ENCODE measurements around the gene CCDC40. TPM values are rescaled to one million over a fixed set of nuclear protein-coding genes. Genes with fewer than 3 reads are reported as not detected.

CCDC40 gene
- total RNA-seq, 1 donor: 8.3 TPM

DNA sequence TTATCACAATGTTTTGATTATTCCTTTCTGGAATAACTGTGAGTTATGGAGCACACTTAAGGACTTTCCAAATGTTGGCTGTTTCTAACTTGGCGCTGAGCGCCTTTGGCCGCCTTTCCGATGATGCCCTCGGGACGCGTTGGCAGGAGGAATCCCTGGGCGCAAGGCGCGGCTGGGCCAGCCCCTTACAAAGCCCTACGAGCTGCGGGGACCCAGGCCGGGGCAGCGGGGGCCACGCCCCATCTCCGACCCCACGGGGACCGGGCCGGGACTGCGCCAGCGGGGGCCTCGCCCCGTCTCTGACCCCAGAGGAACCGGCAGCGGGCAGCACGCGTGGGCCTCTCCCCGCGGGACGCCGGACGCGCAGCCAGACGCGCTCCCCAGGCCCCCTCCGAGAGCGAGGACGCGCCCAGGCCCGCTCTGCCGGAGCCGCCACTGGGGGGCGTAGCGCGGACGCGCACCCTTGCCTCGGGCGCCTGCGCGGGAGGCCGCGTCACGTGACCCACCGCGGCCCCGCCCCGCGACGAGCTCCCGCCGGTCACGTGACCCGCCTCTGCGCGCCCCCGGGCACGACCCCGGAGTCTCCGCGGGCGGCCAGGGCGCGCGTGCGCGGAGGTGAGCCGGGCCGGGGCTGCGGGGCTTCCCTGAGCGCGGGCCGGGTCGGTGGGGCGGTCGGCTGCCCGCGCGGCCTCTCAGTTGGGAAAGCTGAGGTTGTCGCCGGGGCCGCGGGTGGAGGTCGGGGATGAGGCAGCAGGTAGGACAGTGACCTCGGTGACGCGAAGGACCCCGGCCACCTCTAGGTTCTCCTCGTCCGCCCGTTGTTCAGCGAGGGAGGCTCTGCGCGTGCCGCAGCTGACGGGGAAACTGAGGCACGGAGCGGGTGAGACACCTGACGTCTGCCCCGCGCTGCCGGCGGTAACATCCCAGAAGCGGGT lies 64.8 kb downstream of the CCDC40 start, which contains the start of gene GAA:
Gene GAA, plus strand, starts transcription at position 571 of the 935 bp plus-strand sequence. CDS start 3,006 bp downstream, outside the sequence.
- peak; percentile 100 for DNase-seq (ENCODE audit: insufficient read length, low spot score, missing footprints)
- Histone ChIP-seq H3K9me3 (ENCODE audit: low read depth, low read length) (no peaks in the 10 kb centered on the region), H3K4me1 (ENCODE audit: insufficient read depth, low read length) (peaks cover 13% of the 10 kb centered on the region), H3K4me3 (ENCODE audit: insufficient read depth, low read length) (peak within 1 kb of the TSS; percentile 95), H2AFZ (ENCODE audit: low read length) (peak within 1 kb of the TSS; percentile 99), H3K4me2 (ENCODE audit: insufficient read depth, low read length) (peak within 1 kb of the TSS; percentile 99), H3K27me3 (ENCODE audit: insufficient read depth, low read length) (no peaks in the 10 kb centered on the region), H3K79me2 (ENCODE audit: insufficient read depth, low read length) (peaks cover 6% of the 10 kb centered on the region), H3K27ac (ENCODE audit: low read depth, low read length) (peak within 1 kb of the TSS; percentile 66), H4K20me1 (ENCODE audit: insufficient read depth, low read length) (no peaks in the 10 kb centered on the region), H3K36me3 (ENCODE audit: insufficient read depth, low read length) (no peaks in the 10 kb centered on the region)
- TF ChIP-seq, protein P1, sequence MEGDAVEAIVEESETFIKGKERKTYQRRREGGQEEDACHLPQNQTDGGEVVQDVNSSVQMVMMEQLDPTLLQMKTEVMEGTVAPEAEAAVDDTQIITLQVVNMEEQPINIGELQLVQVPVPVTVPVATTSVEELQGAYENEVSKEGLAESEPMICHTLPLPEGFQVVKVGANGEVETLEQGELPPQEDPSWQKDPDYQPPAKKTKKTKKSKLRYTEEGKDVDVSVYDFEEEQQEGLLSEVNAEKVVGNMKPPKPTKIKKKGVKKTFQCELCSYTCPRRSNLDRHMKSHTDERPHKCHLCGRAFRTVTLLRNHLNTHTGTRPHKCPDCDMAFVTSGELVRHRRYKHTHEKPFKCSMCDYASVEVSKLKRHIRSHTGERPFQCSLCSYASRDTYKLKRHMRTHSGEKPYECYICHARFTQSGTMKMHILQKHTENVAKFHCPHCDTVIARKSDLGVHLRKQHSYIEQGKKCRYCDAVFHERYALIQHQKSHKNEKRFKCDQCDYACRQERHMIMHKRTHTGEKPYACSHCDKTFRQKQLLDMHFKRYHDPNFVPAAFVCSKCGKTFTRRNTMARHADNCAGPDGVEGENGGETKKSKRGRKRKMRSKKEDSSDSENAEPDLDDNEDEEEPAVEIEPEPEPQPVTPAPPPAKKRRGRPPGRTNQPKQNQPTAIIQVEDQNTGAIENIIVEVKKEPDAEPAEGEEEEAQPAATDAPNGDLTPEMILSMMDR (IDR thresholded peaks at IDR 0.05; ENCODE audit: extremely low read depth, low read depth, low read length): peak; percentile 60

DNA sequence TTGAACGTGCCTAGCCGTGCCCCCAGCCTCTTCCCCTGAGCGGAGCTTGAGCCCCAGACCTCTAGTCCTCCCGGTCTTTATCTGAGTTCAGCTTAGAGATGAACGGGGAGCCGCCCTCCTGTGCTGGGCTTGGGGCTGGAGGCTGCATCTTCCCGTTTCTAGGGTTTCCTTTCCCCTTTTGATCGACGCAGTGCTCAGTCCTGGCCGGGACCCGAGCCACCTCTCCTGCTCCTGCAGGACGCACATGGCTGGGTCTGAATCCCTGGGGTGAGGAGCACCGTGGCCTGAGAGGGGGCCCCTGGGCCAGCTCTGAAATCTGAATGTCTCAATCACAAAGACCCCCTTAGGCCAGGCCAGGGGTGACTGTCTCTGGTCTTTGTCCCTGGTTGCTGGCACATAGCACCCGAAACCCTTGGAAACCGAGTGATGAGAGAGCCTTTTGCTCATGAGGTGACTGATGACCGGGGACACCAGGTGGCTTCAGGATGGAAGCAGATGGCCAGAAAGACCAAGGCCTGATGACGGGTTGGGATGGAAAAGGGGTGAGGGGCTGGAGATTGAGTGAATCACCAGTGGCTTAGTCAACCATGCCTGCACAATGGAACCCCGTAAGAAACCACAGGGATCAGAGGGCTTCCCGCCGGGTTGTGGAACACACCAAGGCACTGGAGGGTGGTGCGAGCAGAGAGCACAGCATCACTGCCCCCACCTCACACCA lies 65.7 kb downstream of the CCDC40 start:
- no peaks in the 10 kb centered on the region for H3K27me3 ChIP-seq (ENCODE audit: insufficient read depth, low read length)
- peak overlapping the region; percentile 99 for H2AFZ ChIP-seq (ENCODE audit: low read length)
- H3K79me2 ChIP-seq (ENCODE audit: insufficient read depth, low read length): peaks cover 6% of the 10 kb centered on the region
- peak overlapping the region; percentile 66 for H3K27ac ChIP-seq (ENCODE audit: low read depth, low read length)
- H3K36me3 ChIP-seq (ENCODE audit: insufficient read depth, low read length): no peaks in the 10 kb centered on the region
- H3K4me2 ChIP-seq (ENCODE audit: insufficient read depth, low read length): peak overlapping the region; percentile 99
- no peaks in the 10 kb centered on the region for H4K20me1 ChIP-seq (ENCODE audit: insufficient read depth, low read length)
- TF ChIP-seq, protein P1 (IDR thresholded peaks at IDR 0.05; ENCODE audit: extremely low read depth, low read depth, low read length): no peak
- DNase-seq (ENCODE audit: insufficient read length, low spot score, missing footprints): peak; percentile 94
- peak overlapping the region; percentile 95 for H3K4me3 ChIP-seq (ENCODE audit: insufficient read depth, low read length)
- H3K4me1 ChIP-seq (ENCODE audit: insufficient read depth, low read length): peaks cover 13% of the 10 kb centered on the region
- no peaks in the 10 kb centered on the region for H3K9me3 ChIP-seq (ENCODE audit: low read depth, low read length)

DNA sequence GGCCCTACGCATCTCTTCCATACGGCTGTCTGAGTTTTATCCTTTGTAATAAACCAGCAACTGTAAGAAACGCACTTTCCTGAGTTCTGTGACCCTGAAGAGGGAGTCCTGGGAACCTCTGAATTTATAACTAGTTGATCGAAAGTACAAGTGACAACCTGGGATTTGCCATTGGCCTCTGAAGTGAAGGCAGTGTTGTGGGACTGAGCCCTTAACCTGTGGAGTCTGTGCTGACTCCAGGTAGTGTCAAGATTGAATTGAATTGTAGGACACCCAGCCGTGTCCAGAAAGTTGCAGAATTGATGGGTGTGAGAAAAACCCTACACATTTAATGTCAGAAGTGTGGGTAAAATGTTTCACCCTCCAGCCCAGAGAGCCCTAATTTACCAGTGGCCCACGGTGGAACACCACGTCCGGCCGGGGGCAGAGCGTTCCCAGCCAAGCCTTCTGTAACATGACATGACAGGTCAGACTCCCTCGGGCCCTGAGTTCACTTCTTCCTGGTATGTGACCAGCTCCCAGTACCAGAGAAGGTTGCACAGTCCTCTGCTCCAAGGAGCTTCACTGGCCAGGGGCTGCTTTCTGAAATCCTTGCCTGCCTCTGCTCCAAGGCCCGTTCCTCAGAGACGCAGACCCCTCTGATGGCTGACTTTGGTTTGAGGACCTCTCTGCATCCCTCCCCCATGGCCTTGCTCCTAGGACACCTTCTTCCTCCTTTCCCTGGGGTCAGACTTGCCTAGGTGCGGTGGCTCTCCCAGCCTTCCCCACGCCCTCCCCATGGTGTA lies 66.4 kb downstream of the CCDC40 start:
- Histone ChIP-seq H4K20me1 (ENCODE audit: insufficient read depth, low read length) (no peaks in the 10 kb centered on the region), H3K9me3 (ENCODE audit: low read depth, low read length) (no peaks in the 10 kb centered on the region), H3K79me2 (ENCODE audit: insufficient read depth, low read length) (peaks cover 6% of the 10 kb centered on the region), H3K4me1 (ENCODE audit: insufficient read depth, low read length) (peaks cover 13% of the 10 kb centered on the region), H3K27me3 (ENCODE audit: insufficient read depth, low read length) (no peaks in the 10 kb centered on the region), H3K4me2 (ENCODE audit: insufficient read depth, low read length) (peak overlapping the region; percentile 99), H2AFZ (ENCODE audit: low read length) (no peak overlapping the region), H3K27ac (ENCODE audit: low read depth, low read length) (no peak overlapping the region), H3K36me3 (ENCODE audit: insufficient read depth, low read length) (no peaks in the 10 kb centered on the region), H3K4me3 (ENCODE audit: insufficient read depth, low read length) (peak overlapping the region; percentile 95)
- DNase-seq (ENCODE audit: insufficient read length, low spot score, missing footprints): peak; percentile 70
- TF ChIP-seq, protein P1 (IDR thresholded peaks at IDR 0.05; ENCODE audit: extremely low read depth, low read depth, low read length): no peak
